H1 (cell line): Measurements from ENCODE around the gene NSFL1C. TPM values are rescaled to one million over a fixed set of nuclear protein-coding genes. Genes with fewer than 3 reads are reported as not detected.

ENCODE experiments used
- CTCF ChIA-PET: fragments of 300-600 bp; sonication (Branson Sonifier 250); formaldehyde crosslinking; loops from one replicate; lab custom pipeline; 2021; ENCODE audit not compliant: partially characterized antibody; lab: Charles Lee
- POLR2A ChIA-PET: fragments of 300-600 bp; sonication (Branson Sonifier 250); formaldehyde crosslinking; loops from one replicate; lab custom pipeline; 2021; ENCODE audit warnings: inconsistent platforms; ENCODE audit not compliant: partially characterized antibody; lab: Charles Lee
- DNase-seq, 2 experiments: peaks; one replicate each; pipeline versions ENCODE4 v3.0.0 to v3.0.0-alpha.2; 2010 to 2022; ENCODE audit warnings: low spot score in 2 of 2, low read depth in 1 of 2, mixed read lengths in 1 of 2
- FAIRE-seq: peaks from 2 replicates; lab custom pipeline; 2011; peaks lifted over from hg19 to GRCh38; lab: Jason Lieb, UNC
- H2AFZ ChIP-seq: 2 replicates; pipeline ENCODE4 v1.8.1; 2012; ENCODE audit warnings: low read length, inconsistent platforms
- H2AK5ac ChIP-seq: 2 replicates; pipeline ENCODE4 v1.6.1; 2013; ENCODE audit warnings: low read depth, low read length
- H2BK120ac ChIP-seq: replicated peaks from 2 replicates; pipeline ENCODE3; 2013; ENCODE audit warnings: low read depth, low read length, inconsistent platforms
- H2BK12ac ChIP-seq: 2 replicates; pipeline ENCODE4 v1.6.1; 2013; ENCODE audit warnings: low read depth, low read length
- H2BK15ac ChIP-seq: 2 replicates; pipeline ENCODE4 v1.6.1; 2013; ENCODE audit warnings: low read length
- H2BK20ac ChIP-seq: 2 replicates; pipeline ENCODE4 v1.6.1; 2013; ENCODE audit warnings: low read length
- H2BK5ac ChIP-seq: 2 replicates; pipeline ENCODE4 v1.6.1; 2013; ENCODE audit warnings: low read depth, low read length
- H3K14ac ChIP-seq: 2 replicates; pipeline ENCODE4 v1.6.1; 2013; ENCODE audit warnings: inconsistent platforms; ENCODE audit not compliant: insufficient read length
- H3K18ac ChIP-seq: 2 replicates; pipeline ENCODE4 v1.6.1; 2013; ENCODE audit warnings: low read length; ENCODE audit errors: extremely low read depth
- H3K23ac ChIP-seq: 2 replicates; pipeline ENCODE4 v1.6.1; 2013; ENCODE audit warnings: inconsistent platforms; ENCODE audit not compliant: insufficient read length
- H3K23me2 ChIP-seq: 2 replicates; pipeline ENCODE4 v1.6.1; 2013; ENCODE audit warnings: low read depth, low read length
- H3K27ac ChIP-seq: 2 replicates; pipeline ENCODE4 v1.6.1; 2011; ENCODE audit warnings: low read depth, low read length, inconsistent platforms
- H3K27me3 ChIP-seq, 4 experiments: replicated peaks in 1 of 4; 1 replicate in 1 of 4; 2 replicates in 3 of 4; pipeline versions ENCODE4 v1.6.1 to v1.8.1; 2011 to 2013; ENCODE audit warnings: low read length in 3 of 4, mild to moderate bottlenecking in 3 of 4, inconsistent platforms in 2 of 4, mixed read lengths in 2 of 4, moderate library complexity in 1 of 4; ENCODE audit not compliant: control insufficient read depth in 3 of 4, insufficient read depth in 3 of 4; ENCODE audit errors: extremely low read depth in 1 of 4
- H3K36me3 ChIP-seq, 4 experiments: 2 replicates each; pipeline versions ENCODE4 v1.6.1 to v1.8.1; 2011 to 2013; ENCODE audit warnings: mild to moderate bottlenecking in 4 of 4, low read length in 3 of 4, moderate library complexity in 2 of 4, control low read depth in 1 of 4, inconsistent platforms in 1 of 4; ENCODE audit not compliant: insufficient read depth in 4 of 4, control insufficient read depth in 2 of 4
- H3K4ac ChIP-seq: replicated peaks from 2 replicates; pipeline ENCODE3; 2013; ENCODE audit warnings: low read length, low read depth, mixed read lengths, inconsistent platforms; ENCODE audit not compliant: insufficient read length
- H3K4me1 ChIP-seq, 4 experiments: replicated peaks in 1 of 4; 1 replicate in 1 of 4; 2 replicates in 3 of 4; pipeline versions ENCODE4 v1.6.1 to v1.8.1; 2011 to 2013; ENCODE audit warnings: low read length in 3 of 4, inconsistent platforms in 2 of 4, mixed read lengths in 1 of 4; ENCODE audit not compliant: insufficient read depth in 4 of 4, control insufficient read depth in 3 of 4
- H3K4me2 ChIP-seq, 2 experiments: 2 replicates each; pipeline versions ENCODE4 v1.6.1 to v1.8.1; 2011 to 2013; ENCODE audit warnings: low read depth in 2 of 2, low read length in 2 of 2, control low read depth in 1 of 2, inconsistent platforms in 1 of 2, mild to moderate bottlenecking in 1 of 2; ENCODE audit not compliant: insufficient read depth in 1 of 2
- H3K4me3 ChIP-seq, 4 experiments: fragments of 200-600, 300-600 bp in 1 of 4; sonication (generic), shearing (Covaris generic), sonication (Bioruptor Twin) in 1 of 4; 2 replicates each; pipeline versions ENCODE4 v1.5.1 to v1.8.1; 2011 to 2016; ENCODE audit warnings: low read length in 4 of 4, low read depth in 3 of 4, control low read depth in 2 of 4, inconsistent platforms in 2 of 4, mild to moderate bottlenecking in 2 of 4, mixed read lengths in 1 of 4, moderate library complexity in 1 of 4; ENCODE audit not compliant: insufficient read depth in 2 of 4; ENCODE audit errors: extremely low read depth in 1 of 4
- H3K56ac ChIP-seq: replicated peaks from 2 replicates; pipeline ENCODE3; 2013; ENCODE audit warnings: low read depth, mild to moderate bottlenecking, mixed read lengths, low read length, inconsistent platforms; ENCODE audit not compliant: insufficient read length
- H3K79me1 ChIP-seq: 2 replicates; pipeline ENCODE4 v1.6.1; 2013; ENCODE audit warnings: low read depth, low read length, control low read depth
- H3K79me2 ChIP-seq, 2 experiments: 2 replicates each; pipeline versions ENCODE4 v1.6.1 to v1.8.1; 2012 to 2013; ENCODE audit warnings: low read length in 2 of 2, mild to moderate bottlenecking in 2 of 2, inconsistent platforms in 1 of 2; ENCODE audit not compliant: insufficient read depth in 2 of 2, control insufficient read depth in 1 of 2
- H3K9ac ChIP-seq, 4 experiments: replicated peaks in 1 of 4; 1 replicate in 1 of 4; 2 replicates in 3 of 4; pipeline versions ENCODE4 v1.6.1 to v1.8.1; 2011 to 2013; ENCODE audit warnings: low read depth in 3 of 4, low read length in 3 of 4, control low read depth in 2 of 4, mild to moderate bottlenecking in 2 of 4, moderate library complexity in 2 of 4, inconsistent platforms in 1 of 4; ENCODE audit errors: extremely low read depth in 1 of 4
- H3K9me3 ChIP-seq, 2 experiments: 2 replicates each; pipeline versions ENCODE4 v1.6.1 to v1.8.1; 2012 to 2013; ENCODE audit warnings: mild to moderate bottlenecking in 2 of 2, moderate library complexity in 2 of 2, control low read depth in 1 of 2, inconsistent platforms in 1 of 2, low read depth in 1 of 2, low read length in 1 of 2, mixed read lengths in 1 of 2; ENCODE audit not compliant: insufficient read depth in 2 of 2
- H4K20me1 ChIP-seq, 2 experiments: replicated peaks in 1 of 2; 2 replicates each; pipeline versions ENCODE3 to v1.8.1; 2011 to 2013; ENCODE audit warnings: inconsistent platforms in 2 of 2, low read length in 2 of 2, mild to moderate bottlenecking in 1 of 2; ENCODE audit not compliant: insufficient read depth in 2 of 2, control insufficient read depth in 1 of 2
- H4K5ac ChIP-seq: 2 replicates; pipeline ENCODE4 v1.6.1; 2013; ENCODE audit warnings: low read length, low read depth, mixed read lengths, inconsistent platforms; ENCODE audit not compliant: insufficient read length
- H4K8ac ChIP-seq: 2 replicates; pipeline ENCODE4 v1.8.0; 2013; ENCODE audit warnings: mild to moderate bottlenecking, moderate library complexity, low read length, inconsistent platforms; ENCODE audit not compliant: insufficient read depth; ENCODE audit errors: extremely low read depth
- H4K91ac ChIP-seq: replicated peaks from 2 replicates; pipeline ENCODE3; 2013; ENCODE audit warnings: low read length, mixed read lengths, inconsistent platforms; ENCODE audit not compliant: insufficient read length
- BACH1 ChIP-seq: IDR thresholded peaks from 2 replicates; pipeline ENCODE4 v1.6.1; 2012; ENCODE audit warnings: low read length, improper control_type of control experiment
- CTBP2 ChIP-seq: IDR thresholded peaks from 2 replicates; pipeline ENCODE4 v1.7.0; 2011; ENCODE audit warnings: borderline replicate concordance, mild to moderate bottlenecking, moderate library complexity, mixed read lengths, low read length; ENCODE audit not compliant: insufficient read depth, insufficient read length
- CTCF ChIP-seq, 3 experiments: IDR thresholded peaks; 1 replicate in 2 of 3; 2 replicates in 1 of 3; pipeline versions ENCODE4 v1.5.1 to v1.6.1; 2011; ENCODE audit warnings: low read length in 3 of 3, mild to moderate bottlenecking in 3 of 3, inconsistent platforms in 2 of 3, low read depth in 1 of 3, moderate library complexity in 1 of 3; ENCODE audit not compliant: insufficient read depth in 1 of 3; ENCODE audit errors: control extremely low read depth in 1 of 3
- E2F6 ChIP-seq: IDR thresholded peaks from 2 replicates; pipeline ENCODE4 v1.6.1; 2012; ENCODE audit warnings: inconsistent platforms
- RAD21 ChIP-seq, 2 experiments: IDR thresholded peaks in 1 of 2; conservative IDR thresholded peaks in 1 of 2; 2 replicates each; pipeline ENCODE4 v1.6.1; 2011; ENCODE audit warnings: low read depth in 2 of 2, low read length in 2 of 2, improper control_type of control experiment in 1 of 2, inconsistent platforms in 1 of 2, mild to moderate bottlenecking in 1 of 2, moderate library complexity in 1 of 2
- WGBS, 2 experiments: shearing (Covaris generic) in 1 of 2; methylation state at CpG; one replicate each; pipeline versions ENCODE4 v1.1.6 to v1.1.7; 2013 to 2015; ENCODE audit warnings: low lambda C conversion rate in 2 of 2, mixed read lengths in 2 of 2, inconsistent platforms in 1 of 2, low coverage in 1 of 2, missing lambda C conversion rate in 1 of 2; ENCODE audit not compliant: insufficient replicate concordance in 2 of 2, insufficient coverage in 1 of 2, insufficient read length in 1 of 2; ENCODE audit errors: extremely low coverage in 1 of 2, missing lambda C conversion rate in 1 of 2; 5-methylcytosine and 5-hydroxymethylcytosine counted together
- polyA plus RNA-seq, 7 experiments: library from polyadenylated mRNA; depleted of rRNA in 3 of 7; stranded (reverse) in 5 of 7; unstranded in 2 of 7; fragments of >200 nt in 5 of 7; fragments of 200-250 nt in 2 of 7; gene quantifications; 1 replicate in 5 of 7; 2 replicates in 1 of 7; 4 replicates in 1 of 7; pipeline versions ENCODE4 v1.2.1 to v1.2.3, GENCODE V29; 2011 to 2013; ENCODE audit warnings: missing spikeins in 2 of 7, mixed read lengths in 2 of 7
- total RNA-seq: library from RNA; stranded (reverse); fragmentation: NEBNext Ultra II Directional; extraction: Animal tissue kit (Norgen Biotek cat#: 25700); gene quantifications from 2 replicates; pipeline ENCODE4 v1.2.1, GENCODE V29; 2021

Gene NSFL1C
- total and polyA plus RNA-seq, 2 of the 8 experiments (the other 6 are each of a cell fraction or from before 2014, with no cell fraction given), result 21.6 to 98.0 TPM

GRCh38 chr20:1509237-1509636, 42.6 kb upstream of the NSFL1C start:
- Histone ChIP-seq H3K4me3 (no peak overlapping the region), H3K27ac (no peak overlapping the region), H3K79me1 (no peaks in the 10 kb centered on the region), H2BK12ac (no peak overlapping the region), H2BK5ac (no peak overlapping the region), H3K36me3 (no peaks in the 10 kb centered on the region), H2AK5ac (no peak overlapping the region), H3K4me1 (peaks cover 0 to 3% (median 0%) of the 10 kb centered on the region in 4 experiments; a peak in 1 of 7 replicates), H4K91ac (no peak overlapping the region), H2BK20ac (no peak overlapping the region), H3K4me2 (no peak overlapping the region), H2BK15ac (no peak overlapping the region), H3K9ac (no peak overlapping the region), H4K8ac (no peak overlapping the region), H3K56ac (no peak overlapping the region), H3K18ac (no peak overlapping the region), H3K79me2 (no peaks in the 10 kb centered on the region), H2AFZ (peak overlapping the region; percentile 8; the same call in 1 of the 2 replicates), H3K4ac (no peak overlapping the region), H4K20me1 (no peaks in the 10 kb centered on the region), H3K14ac (no peak overlapping the region), H3K27me3 (peaks cover 0 to 2% (median 0%) of the 10 kb centered on the region in 4 experiments; a peak in 3 of 7 replicates), H3K23me2 (no peaks in the 10 kb centered on the region; the same call in 1 of the 2 replicates), H3K23ac (no peak overlapping the region), H2BK120ac (no peak overlapping the region), H3K9me3 (no peaks in the 10 kb centered on the region), H4K5ac (no peak overlapping the region)
- ChIA-PET CTCF (interaction anchor here (0.7 to 4.3 kb wide), 20 partner anchors 9 to 323 kb away, joined by 3 to 29 read pairs (median 4); partner anchors contain the start of gene SIRPD), POLR2A (interaction anchor here (0.7 to 1.7 kb wide), 2 partner anchors 44 to 140 kb away, joined by 3 read pairs; no protein-coding TSS in a partner anchor)
- peak; percentile 2 to 52 (median 39); a peak in 3 of 4 replicates for TF ChIP-seq CTCF (IDR thresholded peaks at IDR 0.05; ENCODE audit: control extremely low read depth in 1 of 3, insufficient read depth in 1 of 3, low read depth in 1 of 3, low read length in 3 of 3)
- peak; percentile 57 to 58 for TF ChIP-seq RAD21 (IDR thresholded peaks at IDR 0.05 in 1 of 2, conservative IDR thresholded peaks at IDR 0.05 in 1 of 2; ENCODE audit: low read depth in 2 of 2, low read length in 2 of 2)
- TF ChIP-seq CTBP2, result no peak
- no peak for TF ChIP-seq E2F6
- no peak for TF ChIP-seq BACH1
- DNase-seq, result no peak
- WGBS, 2 experiments, result 78% methylated on average over 9 of the region's 9 CpGs; no CpG with 5 or more reads in 1 of the 2 experiments
- peak; percentile 90 for FAIRE-seq
